ENCODE data around the gene PPM1L.
A peak's percentile ranks its signal among the peaks of the same experiment; 100 is the strongest.

PPM1L gene

DNA sequence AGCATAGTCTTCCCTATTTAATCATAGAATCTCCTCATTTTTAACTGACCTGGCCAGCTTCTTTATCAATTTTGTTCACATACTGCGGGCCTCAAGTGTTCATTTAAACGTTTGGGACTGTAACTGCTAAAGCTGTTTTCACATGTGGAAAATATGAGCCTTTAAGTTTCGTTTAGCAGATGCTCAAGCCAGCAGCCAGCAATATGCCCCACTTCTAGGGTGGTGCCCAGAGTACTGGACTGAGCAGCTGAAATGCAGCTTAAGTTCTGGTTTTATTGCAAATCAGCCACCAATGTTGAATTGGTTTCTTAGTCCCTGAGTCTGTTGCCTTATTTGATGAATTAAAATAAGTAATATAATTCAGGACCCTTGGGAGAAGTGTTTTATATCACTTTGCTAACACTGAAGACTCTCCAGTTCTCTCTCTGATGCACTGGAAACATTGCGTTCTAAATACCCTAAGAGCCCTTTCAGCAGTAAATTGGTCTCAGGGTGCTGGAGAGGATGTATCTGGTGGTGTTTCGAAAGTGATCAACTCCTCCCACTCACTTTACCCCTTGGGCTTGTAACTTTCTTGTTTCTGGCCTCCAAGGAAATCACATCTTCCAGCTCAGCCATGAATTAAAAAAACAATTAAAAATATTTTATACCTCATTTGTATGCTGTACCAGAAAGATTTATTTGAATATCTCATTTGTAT is 287.5 kb downstream of the PPM1L start:
- no peak for DNase-seq (ENCODE audit: low spot score)

DNA sequence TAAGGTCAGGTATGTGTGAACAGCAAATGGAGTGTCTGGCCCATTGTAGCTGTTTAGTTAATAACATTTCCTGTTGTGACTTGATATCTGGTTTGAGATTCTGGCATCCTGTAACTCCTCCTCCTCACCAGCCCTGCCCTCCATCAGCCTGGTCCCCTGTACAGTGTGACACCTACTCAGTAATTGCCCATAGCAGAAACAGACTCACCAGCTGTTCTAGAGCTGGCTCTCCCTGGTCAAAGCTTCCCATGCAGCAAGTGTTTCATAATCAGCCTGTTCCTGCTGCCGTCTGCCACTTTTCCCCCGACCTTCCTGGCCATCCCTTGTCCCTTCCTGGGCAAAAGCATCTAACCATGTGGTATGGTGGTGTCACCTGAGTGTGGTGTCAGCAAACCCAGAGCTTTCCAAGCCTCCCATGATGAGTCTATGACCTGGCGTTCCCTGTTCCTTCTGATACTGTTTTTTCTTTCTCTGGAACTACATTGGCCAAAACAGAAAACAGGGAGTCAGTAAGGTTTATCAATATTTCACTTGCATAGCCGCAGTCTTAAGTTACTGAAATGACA is 293.7 kb downstream of the PPM1L start:
- no peak for DNase-seq (ENCODE audit: low spot score)

DNA sequence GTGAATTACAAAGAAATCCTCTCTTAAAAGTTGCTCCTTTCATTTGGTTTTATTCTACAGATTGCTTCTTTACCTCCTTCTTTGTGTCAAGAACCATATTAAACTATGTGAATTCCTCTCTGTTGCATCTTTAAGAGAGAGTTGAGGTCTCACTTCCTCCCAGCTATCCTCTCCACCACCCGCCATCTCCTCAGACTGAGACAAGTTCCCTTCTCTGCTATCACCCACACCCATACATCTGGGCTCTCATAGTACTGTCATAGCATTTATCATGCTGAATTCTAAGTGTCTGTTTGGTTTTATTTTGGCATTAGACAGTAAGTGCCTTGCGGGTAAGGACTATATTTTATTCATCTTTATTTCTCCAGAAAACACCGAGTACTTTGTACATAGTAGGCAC is 294.9 kb downstream of the PPM1L start:
- no peak for DNase-seq (ENCODE audit: low spot score)

DNA sequence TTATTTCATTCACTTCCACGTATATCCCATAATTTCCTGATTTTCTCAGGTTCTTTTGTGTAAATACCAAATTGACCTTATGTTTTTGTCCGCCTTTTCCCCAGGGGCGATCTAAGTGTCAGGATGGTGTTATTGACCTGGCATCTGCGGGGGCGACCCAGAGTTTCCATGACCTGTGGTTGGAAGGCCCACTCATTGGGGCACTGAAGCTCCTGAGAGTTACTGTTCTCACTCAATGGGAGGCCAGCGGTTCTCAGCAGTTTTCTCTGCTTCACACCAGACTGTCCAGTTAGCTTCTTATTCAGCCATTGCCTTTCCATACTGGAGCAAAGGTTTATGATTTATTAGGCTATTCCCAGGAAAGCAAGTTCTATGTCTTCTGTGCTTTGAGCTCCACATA is 295.8 kb downstream of the PPM1L start:
- DNase-seq (ENCODE audit: low spot score): no peak

DNA sequence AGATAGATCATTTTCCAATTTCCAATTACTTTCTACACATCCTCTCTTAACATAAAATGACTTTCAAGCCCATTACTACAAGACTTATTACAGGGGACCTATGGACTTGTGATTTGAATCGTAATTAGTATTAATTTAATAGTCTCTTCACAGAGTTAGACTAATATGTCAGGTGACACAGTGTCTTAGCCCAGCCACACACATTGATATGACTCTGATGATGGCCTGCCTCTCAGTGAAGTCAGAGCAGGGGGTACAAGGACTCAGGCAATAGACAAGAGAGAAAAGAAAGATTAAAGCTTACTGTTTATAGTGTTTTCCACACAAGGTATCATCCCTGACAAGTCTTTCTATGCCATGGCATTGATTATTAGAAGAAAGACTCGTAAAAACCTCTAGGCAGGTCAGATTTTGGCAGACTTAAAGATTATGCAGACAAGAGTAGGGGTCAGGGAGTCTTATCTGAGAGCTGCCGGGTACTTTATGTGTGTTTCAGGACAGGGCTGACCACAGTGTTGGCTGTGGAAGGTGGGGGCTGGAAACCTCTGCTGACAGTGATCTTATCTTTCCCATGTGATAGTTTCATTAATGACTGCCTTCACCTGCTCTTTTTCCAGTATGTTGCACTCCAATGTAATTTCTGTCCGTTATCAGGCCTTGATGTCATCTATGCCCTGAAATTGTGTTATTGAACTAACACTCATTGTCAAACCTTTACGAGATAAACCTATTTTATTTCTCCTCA is 299.0 kb downstream of the PPM1L start:
- no peak for DNase-seq (ENCODE audit: low spot score)

DNA sequence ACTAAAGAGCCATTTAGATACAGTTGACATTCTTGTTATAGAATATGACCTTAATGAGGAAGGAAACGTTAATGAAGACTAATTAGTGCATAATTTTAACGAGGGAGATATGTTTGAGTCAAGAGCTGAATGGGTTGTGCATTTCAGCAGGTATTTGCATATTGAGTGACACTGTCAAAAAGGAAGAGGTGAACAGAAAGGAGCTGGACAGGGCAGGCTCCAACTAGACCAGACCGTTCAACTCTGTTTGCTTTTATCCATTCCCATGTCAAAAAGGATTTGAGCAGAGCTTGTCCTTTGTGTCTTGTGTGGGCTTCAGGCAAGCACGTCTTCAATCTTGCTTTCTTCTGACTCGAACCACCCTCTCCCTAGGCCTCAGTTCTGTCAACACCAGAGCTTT is 308.4 kb downstream of the PPM1L start:
- DNase-seq (ENCODE audit: low spot score): no peak

DNA sequence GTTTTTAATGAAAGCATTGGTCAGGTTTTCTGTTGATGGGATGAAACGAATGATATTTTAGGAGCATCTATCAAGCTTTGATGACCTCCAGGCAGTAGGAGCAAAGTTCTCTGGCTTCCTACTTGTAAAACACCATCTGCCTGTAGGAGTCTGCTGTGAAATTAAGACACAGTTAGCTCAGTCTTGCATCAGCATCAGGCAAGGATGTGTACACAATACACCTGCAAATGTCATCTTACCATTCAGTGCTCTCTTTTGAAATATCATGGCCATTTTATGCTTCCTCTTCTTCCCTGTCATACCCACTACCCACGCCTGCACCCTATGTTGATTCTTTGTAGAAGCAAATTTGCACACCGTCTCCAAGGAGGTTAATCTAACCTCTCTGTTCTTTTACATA is 310.9 kb downstream of the PPM1L start:
- DNase-seq (ENCODE audit: low spot score): no peak

DNA sequence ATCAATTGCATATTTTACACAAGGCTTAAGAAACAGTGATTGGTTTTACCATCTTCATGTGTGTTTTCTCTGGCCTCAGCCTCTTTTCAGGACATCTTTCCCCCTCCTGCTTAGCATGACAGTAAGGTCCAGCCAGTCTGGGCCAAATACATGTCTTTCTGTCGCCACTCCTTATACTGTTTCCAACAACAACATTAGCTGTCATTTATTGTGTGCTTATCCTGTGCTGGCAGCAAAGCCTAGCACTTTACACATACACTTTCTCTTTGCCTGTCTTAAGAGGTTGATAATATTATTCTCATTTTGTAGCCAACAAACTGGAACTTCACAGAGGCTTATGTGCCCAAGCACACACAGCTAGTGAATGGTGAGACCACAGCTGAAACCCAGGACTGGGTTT is 311.3 kb downstream of the PPM1L start:
- no peak for DNase-seq (ENCODE audit: low spot score)

DNA sequence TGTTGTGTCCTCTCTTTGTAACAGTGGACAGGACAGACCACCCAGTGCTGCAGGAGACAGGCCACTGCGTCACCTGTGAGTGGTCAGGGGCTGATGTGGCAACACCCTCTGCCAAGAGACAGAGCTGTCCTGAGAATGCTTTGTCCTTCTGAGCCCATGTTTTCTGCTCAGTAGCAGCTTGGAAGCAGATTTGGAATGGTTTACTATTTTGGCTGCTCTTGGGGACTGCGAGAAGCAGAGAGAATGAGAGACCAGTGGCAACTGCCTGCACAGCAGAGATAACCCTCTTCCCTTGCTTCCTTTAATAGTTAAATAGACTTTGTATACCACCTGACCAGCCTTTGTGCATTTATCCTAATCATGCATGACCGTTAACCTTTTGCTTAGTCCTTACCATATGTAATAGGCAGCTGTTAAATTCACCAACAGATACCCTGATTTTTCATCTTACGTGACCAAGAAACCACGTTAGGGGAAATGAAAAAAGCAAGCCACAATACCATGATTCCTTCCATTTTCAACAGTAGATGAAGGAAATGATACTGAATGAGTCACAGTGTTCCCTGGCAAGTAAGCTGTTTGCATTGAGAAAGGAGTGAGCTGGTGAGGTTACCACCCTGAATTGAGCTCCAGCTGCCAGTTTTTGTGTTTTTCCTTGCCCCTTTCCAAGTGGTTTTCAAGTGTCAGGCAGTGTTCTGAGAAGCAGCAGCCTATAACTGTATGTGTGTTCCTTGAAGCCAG is 313.6 kb downstream of the PPM1L start:
- DNase-seq (ENCODE audit: low spot score): peak; percentile 71

DNA sequence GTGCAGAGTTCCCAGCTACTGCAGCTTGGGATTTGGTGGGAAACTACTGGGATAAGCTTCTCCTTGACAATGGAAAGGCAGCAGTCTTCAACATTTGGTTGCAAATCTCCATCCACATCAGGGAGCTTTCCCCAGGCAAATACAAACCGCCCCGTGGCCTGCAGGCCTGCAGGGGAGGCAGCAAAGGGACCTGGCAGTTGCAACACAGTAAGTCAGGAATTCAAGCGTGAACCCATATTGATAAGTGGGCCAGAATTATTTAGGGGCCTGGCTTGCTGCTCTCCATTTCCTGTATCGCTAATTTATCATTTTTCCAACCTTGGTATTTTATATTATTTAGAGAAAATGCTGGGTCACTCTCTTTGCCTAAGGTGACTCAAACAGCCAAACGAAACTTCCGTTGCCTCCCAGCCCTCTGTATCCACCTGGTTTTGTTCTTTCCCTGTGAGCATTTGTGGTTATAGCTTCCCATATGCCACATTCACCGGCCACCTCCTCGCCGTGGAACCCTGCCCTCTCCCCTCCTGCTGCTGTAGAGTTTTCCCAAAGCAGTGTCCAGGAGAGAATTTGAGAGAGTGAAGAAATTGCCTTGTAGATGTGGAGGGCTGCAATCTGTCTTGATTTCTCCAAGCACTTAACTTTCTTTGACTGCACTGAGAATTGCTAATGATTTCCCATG is 314.4 kb downstream of the PPM1L start:
- no peak for DNase-seq (ENCODE audit: low spot score)

DNA sequence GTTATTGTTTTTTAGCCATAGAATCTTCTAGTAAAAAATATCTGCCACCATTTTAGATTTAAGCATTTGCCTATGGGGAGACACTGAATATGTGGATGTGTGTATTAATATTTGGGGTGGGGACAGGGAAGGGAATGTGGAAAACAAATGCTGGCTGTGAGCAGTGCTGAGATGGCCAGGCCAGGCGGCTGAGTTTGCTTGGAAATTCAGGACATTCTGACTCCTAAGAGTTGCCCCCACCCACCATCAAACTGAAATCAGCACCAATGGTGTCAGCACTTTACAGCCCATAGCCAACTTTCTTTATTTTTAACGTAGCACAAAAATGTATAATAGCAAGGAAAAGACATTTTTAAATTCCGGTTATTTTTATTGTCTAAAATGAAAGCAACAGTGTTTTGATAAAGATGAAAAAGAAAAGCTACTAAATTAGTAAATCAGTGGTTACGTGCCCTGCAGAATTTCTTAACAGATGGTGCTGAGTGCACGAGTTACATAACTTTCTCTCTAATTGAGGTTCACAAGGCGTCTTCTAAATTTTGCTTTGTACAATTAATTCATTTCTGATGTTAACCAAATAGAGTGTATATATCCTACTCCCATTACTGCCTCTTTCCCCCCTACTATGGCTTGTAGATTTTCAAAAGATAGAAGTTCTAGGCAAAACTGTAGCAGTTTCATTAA is 315.1 kb downstream of the PPM1L start:
- DNase-seq (ENCODE audit: low spot score): no peak

DNA sequence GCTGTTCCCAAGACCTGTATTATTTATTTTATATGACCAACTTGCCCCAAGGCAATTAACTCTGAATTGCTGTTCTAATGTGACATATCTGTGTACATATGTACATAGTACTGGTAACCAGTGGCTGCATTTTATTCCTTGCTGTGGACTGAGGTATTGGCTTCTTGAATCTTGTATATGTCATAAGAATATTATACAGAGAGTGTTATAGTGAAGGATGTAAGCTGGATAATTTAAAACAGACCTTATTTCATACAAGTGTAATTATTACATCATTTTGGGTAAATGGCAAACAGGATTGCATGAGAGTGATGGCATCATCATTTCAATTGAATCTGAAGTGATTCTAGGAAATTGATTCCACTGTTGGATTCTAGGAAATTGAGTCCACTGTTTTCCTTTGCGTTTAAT is 316.2 kb downstream of the PPM1L start:
- no peak for DNase-seq (ENCODE audit: low spot score)

DNA sequence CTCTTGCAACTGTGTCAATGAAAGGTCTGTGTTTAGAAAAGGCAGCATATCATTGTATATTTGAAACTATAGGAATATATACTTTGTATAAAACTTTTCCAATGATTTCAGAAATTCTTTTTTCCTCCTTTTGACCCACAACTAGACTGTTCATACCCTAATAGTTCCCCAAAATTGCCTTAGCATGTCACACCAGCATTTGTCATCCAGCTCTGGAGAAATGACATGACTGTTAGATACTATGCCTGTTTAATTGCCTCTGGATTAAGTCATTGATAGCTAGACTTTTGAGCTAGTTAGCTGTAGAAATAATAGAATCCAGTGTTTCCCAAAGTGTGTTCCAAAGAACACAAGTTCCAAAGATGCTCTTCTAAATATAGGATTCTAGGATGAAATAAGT is 316.7 kb downstream of the PPM1L start:
- DNase-seq (ENCODE audit: low spot score): no peak

DNA sequence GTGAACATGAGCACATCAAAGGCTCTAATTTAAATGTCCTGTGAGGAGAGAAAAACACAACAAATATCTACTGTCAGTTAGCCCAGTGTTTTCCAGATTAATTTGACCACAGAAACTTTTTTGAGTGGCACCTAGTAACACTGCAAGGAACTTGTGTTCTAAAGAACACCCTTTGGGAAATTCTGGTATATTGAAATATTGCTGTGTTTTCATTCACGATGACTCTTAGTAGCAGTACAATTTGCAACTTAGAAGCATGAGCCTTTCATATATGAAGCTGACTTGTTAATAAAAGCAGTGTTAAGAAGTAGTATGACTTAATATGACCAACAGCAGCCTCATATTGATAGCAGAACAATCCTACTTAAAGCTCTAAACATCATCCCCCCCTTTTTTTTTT is 317.1 kb downstream of the PPM1L start:
- no peak for DNase-seq (ENCODE audit: low spot score)

DNA sequence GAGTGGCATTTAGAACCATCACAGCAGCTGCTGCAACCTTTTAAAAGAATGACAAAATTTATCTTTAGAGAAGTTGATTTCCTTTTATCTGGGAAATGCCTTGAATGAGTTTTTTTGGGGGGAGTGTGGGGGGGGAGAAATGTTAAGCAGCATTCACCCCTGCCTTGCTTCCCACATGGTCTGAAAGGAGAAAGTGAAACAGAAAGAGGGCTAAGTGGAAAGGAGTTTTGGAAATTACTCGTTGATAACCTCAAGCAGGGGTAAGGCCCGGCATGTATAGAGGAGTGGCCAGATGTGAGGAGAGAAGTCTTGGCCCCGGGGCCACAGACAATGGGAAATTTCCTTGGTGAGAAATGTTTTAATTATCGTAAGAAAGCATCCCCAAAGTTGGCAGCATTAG is 325.6 kb downstream of the PPM1L start:
- DNase-seq (ENCODE audit: low spot score): no peak

DNA sequence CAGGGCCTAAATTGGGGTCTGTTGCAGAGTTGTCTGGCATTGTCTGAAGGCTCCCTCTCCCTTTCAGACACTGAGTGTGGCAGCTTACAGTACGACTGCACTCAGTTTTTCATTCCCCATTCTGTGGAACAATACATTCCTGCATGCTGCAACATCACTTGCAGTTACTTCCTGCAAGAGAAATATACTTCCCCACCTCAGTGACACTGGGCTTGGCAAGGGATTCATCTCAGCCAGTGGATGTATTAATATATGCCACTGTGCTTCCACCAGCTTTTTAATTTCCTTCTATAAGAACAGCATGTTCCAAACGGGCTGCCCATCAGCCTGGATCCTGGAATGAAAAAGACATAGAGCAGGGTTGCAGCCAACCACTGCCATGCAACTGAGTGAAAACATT is 326.0 kb downstream of the PPM1L start:
- peak; percentile 12 for DNase-seq (ENCODE audit: low spot score)

DNA sequence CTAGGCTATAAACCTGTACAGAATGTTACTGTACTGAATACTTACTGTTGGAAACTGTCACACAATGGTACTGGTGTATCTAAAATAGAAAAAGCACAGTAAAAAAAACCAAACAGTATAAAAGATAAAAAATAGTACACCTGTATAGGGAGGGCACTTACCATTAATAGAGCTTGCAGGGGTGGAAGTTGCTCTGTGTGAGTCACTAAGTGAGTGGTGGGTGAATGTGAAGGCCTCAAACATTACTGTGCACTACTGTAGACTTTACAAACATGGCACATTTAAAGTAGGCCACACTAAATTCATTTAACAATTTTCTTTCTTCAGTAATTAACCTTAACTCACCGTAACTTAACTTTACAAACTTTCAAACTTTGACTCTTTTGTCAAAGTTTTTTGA is 327.1 kb downstream of the PPM1L start:
- no peak for DNase-seq (ENCODE audit: low spot score)

DNA sequence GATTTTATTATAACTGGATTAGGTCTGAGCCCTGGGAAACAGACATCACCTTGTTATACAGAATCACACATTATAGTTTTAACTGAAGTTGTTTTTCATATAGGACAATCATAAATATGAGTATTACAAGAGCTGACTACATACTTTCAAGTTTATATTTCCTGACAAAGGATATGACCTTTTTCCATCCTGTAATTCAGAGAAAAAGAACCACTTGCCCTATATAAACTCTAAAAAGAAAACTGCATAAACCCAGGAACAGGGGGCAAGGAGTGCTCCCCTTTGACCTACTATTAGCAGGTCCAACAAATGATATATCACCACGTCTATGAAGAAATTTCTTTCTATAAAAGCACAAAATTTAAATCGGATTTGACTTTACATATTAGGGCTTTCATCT is 328.2 kb downstream of the PPM1L start:
- DNase-seq (ENCODE audit: low spot score): no peak

DNA sequence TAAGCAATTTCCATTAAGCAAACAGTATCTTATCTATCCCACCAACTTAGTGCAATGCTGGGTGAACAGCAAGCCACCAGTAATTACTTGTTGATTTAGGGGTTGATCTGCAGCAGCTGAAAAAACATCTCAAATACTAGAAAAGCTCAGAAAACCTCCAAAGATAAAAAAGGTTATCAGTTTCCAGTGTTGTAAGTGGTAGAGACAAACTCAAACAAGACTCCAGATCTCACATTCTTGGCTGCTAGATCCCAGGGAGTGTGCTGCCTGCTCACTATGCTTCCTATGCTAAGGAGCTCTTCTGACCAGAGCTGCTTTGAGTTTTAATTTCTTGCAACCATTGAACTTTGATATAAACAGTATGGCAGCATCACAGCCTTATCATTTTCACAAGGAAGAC is 337.9 kb downstream of the PPM1L start:
- no peak for DNase-seq (ENCODE audit: low spot score)

DNA sequence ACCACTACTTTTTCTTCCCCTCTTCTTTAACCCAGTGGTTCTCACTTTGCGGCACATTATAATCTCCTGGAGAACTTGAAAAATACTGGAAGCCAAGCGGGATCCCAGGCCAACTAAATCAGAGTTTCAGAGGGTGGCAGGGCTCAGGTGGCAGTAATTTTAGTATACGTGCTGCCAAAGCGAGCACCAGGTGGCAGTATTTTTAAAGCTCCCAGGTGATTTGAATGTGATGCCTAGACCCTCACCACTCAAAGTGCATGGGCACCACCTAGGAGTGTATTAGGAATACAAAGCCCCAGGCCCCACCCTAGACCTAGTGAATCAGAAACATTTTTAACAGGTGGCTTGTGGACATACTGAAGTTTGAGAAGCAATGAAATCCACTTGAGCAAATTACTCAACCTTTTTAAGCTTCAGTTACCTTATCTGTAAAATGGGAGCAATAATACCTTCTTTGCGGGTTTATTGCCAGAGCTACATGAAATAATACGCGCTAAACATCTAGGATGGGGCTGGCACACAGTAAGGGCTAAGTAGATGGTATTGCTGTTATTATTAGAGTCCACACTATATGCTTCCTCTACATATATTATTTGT is 340.8 kb downstream of the PPM1L start:
- DNase-seq (ENCODE audit: low spot score): no peak

DNA sequence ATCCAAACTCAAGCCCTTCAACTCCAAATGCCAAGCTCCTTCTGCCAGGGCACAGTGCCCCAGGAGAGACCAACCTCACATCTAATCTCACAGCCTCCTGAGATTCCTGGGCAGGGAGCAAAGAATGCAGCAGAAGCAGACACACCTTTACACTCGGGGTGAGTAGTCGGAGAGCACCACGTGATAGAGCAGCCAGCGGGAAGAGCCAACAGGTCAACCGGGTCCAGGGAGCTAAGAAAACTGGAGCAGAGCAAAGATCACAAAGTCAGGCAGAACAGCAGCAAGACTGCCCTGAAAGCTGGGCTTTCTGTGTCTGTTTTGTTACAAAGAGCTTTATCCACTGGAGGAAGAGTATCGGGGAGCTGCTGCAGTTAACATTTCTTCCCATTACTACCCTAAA is 345.0 kb downstream of the PPM1L start:
- no peak for DNase-seq (ENCODE audit: low spot score)

Measured in GM03348 (cell line).